Esophagus squamous epithelium (tissue), 5 donors: ENCODE results near the gene SEC14L1. TPM values are rescaled to one million over a fixed set of nuclear protein-coding genes. Genes with fewer than 3 reads are reported as not detected.
A peak's percentile ranks its signal among the peaks of the same experiment; 100 is the strongest.

ENCODE experiments used
- DNase-seq: peaks from one replicate; lab custom pipeline; 2025; lab: John Stamatoyannopoulos, UW
- H3K27ac ChIP-seq, 4 donors: fragments of 200-600 bp; sonication (generic); one replicate each; pipeline ENCODE4 v1.5.1; 2016 to 2019; ENCODE audit warnings: mild to moderate bottlenecking in 1 of 4
- H3K27me3 ChIP-seq, 4 donors: fragments of 200-600 bp; sonication (generic); 1 replicate in 3 of 4; 2 replicates in 1 of 4; pipeline versions ENCODE4 v1.5.1 to v1.6.0; 2017 to 2021; ENCODE audit warnings: antibody characterized with exemption in 1 of 4
- H3K36me3 ChIP-seq, 3 donors: fragments of 200-600 bp; sonication (generic); one replicate each; pipeline ENCODE4 v1.5.1; 2016 to 2019
- H3K4me1 ChIP-seq, 3 donors: fragments of 200-600 bp; sonication (generic); one replicate each; pipeline ENCODE4 v1.5.1; 2017 to 2019
- H3K4me3 ChIP-seq, 4 donors: fragments of 200-600 bp; sonication (generic); 1 replicate in 3 of 4; 2 replicates in 1 of 4; pipeline ENCODE4 v1.5.1; 2016 to 2019; ENCODE audit warnings: mild to moderate bottlenecking in 2 of 4, moderate library complexity in 1 of 4
- H3K9me3 ChIP-seq, 3 donors: fragments of 200-600 bp; sonication (generic); one replicate each; pipeline ENCODE4 v1.5.1; 2016 to 2019
- POLR2A ChIP-seq, 4 donors: fragments of 450-650 bp; IDR thresholded peaks; one replicate each; pipeline ENCODE4 v1.6.1; 2017; ENCODE audit warnings: antibody characterized with exemption in 4 of 4, mild to moderate bottlenecking in 4 of 4, moderate library complexity in 3 of 4
- WGBS, 2 donors: methylation state at CpG; one replicate each; pipeline ENCODE4 v1.1.5; 2018; 5-methylcytosine and 5-hydroxymethylcytosine counted together
- intact Hi-C: fragments of 100-400 bp; cut with DNase I; formaldehyde crosslinking; loops from one replicate; pipeline ENCODE4 v1.15.0; 2022
- total RNA-seq, 4 donors: library from RNA; depleted of rRNA; stranded (reverse); fragments of >200 nt; gene quantifications; one replicate each; pipeline ENCODE4 v1.1.0, GENCODE V29; 2016
- TF ChIP-seq, protein P1 (sequence below), 6 experiments: fragments of 450-650 bp in 4 of 6; fragments of 200-600 bp in 2 of 6; sonication (generic) in 2 of 6; IDR thresholded peaks; one replicate each; pipeline ENCODE4 v1.5.1; 2016 to 2019; ENCODE audit warnings: antibody characterized with exemption in 6 of 6, mild to moderate bottlenecking in 4 of 6, moderate library complexity in 4 of 6
- donor health status: DM: yes; HTN: yes; CAD: no.

The SEC14L1 gene
- total RNA-seq, 4 donors from 2014 or later = 27.3 to 39.2 (median 32.8) TPM

DNA sequence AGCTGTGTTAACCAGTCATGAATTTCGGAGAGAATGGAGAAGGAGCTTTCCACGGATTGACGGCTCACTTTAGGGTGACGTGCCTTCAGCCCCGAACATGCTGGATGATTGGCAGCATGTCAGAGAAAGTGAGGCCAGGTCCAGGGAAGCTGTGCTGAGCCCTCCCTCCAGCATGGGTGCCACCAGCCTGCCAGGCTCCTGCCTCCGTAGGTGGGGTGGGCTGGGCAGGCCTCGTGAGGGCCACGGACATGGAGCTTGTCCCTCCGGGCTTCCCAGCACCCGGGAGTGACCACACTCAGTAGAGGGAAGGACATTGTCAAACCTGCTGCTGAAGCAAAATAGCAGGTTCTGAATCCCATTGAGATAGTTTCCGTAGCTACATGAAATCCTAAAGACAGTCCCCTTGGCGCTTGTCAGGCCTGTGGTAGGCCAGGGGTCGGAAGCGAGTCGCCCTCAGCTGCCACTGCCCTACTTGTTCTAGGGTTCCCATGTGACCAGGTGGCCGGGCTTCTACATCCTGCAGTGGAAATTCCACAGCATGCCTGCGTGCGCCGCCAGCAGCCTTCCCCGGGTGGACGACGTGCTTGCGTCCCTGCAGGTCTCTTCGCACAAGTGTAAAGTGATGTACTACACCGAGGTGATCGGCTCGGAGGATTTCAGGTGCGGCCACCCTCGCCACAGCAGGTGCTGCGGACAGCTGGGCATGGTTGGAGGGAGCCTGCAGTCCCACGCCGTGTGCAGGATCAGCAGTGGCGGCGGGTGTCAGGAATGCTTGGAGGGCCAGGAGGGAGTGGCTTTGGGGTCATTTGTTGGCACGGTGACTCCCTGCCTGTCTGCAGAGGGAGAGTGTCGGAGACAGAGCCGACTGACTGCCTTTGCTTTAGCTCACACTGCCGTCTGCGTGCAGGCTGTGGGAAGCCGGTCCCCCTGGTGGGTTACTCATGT lies 72.3 kb downstream of the SEC14L1 start:
- H3K36me3 ChIP-seq = peaks cover 28 to 98% (median 53%) of the 10 kb centered on the region in 3 donors
- no peak overlapping the region for H3K4me3 ChIP-seq
- H3K9me3 ChIP-seq = no peaks in the 10 kb centered on the region
- H3K4me1 ChIP-seq = peaks cover 0 to 32% (median 0%) of the 10 kb centered on the region in 3 donors
- TF ChIP-seq, protein P1, sequence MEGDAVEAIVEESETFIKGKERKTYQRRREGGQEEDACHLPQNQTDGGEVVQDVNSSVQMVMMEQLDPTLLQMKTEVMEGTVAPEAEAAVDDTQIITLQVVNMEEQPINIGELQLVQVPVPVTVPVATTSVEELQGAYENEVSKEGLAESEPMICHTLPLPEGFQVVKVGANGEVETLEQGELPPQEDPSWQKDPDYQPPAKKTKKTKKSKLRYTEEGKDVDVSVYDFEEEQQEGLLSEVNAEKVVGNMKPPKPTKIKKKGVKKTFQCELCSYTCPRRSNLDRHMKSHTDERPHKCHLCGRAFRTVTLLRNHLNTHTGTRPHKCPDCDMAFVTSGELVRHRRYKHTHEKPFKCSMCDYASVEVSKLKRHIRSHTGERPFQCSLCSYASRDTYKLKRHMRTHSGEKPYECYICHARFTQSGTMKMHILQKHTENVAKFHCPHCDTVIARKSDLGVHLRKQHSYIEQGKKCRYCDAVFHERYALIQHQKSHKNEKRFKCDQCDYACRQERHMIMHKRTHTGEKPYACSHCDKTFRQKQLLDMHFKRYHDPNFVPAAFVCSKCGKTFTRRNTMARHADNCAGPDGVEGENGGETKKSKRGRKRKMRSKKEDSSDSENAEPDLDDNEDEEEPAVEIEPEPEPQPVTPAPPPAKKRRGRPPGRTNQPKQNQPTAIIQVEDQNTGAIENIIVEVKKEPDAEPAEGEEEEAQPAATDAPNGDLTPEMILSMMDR (IDR thresholded peaks at IDR 0.05) = no peak
- TF ChIP-seq POLR2A (IDR thresholded peaks at IDR 0.05) = no peak
- 88% methylated on average over 14 to 27 of the region's 40 CpGs for WGBS, 2 donors
- peak overlapping the region in 2 of 4 donors; percentile 26 to 60 for H3K27ac ChIP-seq
- intact Hi-C loops = no loop called here
- no peak for DNase-seq
- no peaks in the 10 kb centered on the region for H3K27me3 ChIP-seq

DNA sequence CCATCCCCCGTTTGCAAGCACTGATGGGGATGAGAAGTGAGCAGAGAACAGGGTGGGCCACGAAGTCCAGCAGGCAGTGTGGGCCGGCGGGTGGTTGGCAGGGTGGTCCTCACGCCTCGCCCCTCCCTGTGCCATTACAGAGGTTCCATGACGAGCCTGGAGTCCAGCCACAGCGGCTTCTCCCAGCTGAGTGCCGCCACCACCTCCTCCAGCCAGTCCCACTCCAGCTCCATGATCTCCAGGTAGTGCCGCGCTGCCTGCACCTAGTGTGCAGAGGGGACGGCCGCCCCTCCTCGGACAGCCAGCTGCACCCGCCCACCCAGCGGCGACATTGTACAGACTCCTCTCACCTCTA lies 73.0 kb downstream of the SEC14L1 start:
- TF ChIP-seq, protein P1 (IDR thresholded peaks at IDR 0.05) = no peak
- TF ChIP-seq POLR2A (IDR thresholded peaks at IDR 0.05) = no peak
- no peak for DNase-seq
- Histone ChIP-seq H3K36me3 (peaks cover 28 to 97% (median 54%) of the 10 kb centered on the region in 3 donors), H3K4me3 (no peak overlapping the region), H3K9me3 (no peaks in the 10 kb centered on the region), H3K4me1 (peaks cover 0 to 25% (median 0%) of the 10 kb centered on the region in 3 donors), H3K27ac (peak overlapping the region in 1 of 4 donors; percentile 60), H3K27me3 (no peaks in the 10 kb centered on the region)
- intact Hi-C loops = no loop called here
- WGBS, 2 donors = 87 to 90% methylated on average over 2 to 7 of the region's 17 CpGs

DNA sequence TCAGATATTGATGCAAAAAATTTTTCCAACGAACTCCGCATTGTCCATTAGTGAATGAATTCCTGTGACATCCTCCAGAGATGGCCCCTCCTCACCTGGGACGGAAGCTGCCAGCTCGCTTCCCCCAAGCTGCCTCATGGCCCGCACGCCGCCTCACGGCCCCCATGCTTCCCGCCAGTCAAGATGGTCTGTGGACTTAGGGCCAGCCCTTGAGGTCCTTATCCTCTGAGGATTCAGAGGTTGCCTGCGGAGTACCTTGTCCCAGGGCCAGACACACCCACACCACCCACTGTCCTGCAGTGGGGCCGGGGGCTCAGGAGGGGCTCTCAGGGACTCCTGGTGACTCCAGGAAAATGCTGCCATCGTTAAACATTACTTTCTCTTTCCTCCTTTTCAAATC lies 73.6 kb downstream of the SEC14L1 start:
- intact Hi-C loops = no loop called here
- H3K9me3 ChIP-seq = no peaks in the 10 kb centered on the region
- TF ChIP-seq POLR2A (IDR thresholded peaks at IDR 0.05) = no peak
- TF ChIP-seq, protein P1 (IDR thresholded peaks at IDR 0.05) = no peak
- H3K4me1 ChIP-seq = peaks cover 0 to 24% (median 0%) of the 10 kb centered on the region in 3 donors
- H3K36me3 ChIP-seq = peaks cover 28 to 95% (median 54%) of the 10 kb centered on the region in 3 donors
- no peak overlapping the region for H3K4me3 ChIP-seq
- H3K27me3 ChIP-seq = no peaks in the 10 kb centered on the region
- H3K27ac ChIP-seq = no peak overlapping the region
- no peak for DNase-seq
- WGBS, 2 donors = 91 to 94% methylated on average over 7 to 12 of the region's 12 CpGs

DNA sequence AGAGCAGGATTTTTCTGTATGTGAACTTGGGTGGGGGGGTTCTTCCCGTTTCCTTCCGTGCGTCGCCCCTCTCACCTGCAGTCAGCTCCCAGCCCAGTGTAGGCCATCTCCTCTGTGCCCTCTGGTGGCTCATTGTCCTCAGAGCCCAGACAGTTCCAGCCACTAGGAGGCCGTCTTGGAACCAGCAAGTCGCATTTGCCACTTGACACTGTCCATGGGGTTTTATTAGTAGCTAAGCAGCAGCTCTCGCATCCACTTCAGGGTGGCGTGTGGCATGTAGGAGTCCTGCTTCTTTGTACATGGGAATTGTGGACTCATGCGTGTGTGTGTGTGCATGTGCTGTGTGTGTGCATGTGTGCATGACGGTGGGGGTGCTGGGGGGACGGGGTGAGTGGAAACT lies 74.0 kb downstream of the SEC14L1 start:
- Histone ChIP-seq H3K27me3 (no peaks in the 10 kb centered on the region), H3K27ac (no peak overlapping the region), H3K36me3 (peaks cover 28 to 91% (median 50%) of the 10 kb centered on the region in 3 donors), H3K4me1 (peaks cover 0 to 23% (median 0%) of the 10 kb centered on the region in 3 donors), H3K4me3 (no peak overlapping the region), H3K9me3 (no peaks in the 10 kb centered on the region)
- no peak for DNase-seq
- WGBS, 2 donors = 85 to 86% methylated on average over 9 to 11 of the region's 11 CpGs
- intact Hi-C loops = no loop called here
- no peak for TF ChIP-seq POLR2A (IDR thresholded peaks at IDR 0.05)
- TF ChIP-seq, protein P1 (IDR thresholded peaks at IDR 0.05) = peak in 4 of 6 experiments; percentile 20 to 68 (median 38)

DNA sequence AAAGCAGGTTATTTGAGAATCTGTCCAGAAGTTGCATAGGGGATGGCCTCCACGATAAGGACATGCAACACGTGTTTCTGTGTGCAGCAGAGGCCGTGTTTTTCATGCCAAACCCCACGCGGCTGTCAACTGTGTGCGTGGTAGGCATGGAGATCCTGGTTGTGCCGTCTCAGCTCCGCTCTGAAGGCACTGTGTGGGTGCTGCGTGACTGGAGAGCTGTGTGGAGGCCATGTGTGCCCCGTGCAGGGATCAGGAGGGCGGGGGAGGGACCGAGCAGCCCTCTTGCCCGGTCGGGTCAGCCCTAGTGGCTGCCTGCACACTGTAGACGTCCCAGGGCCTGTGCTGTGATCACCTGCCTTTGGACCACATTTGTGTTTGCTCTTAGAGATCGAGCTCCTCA lies 74.5 kb downstream of the SEC14L1 start:
- Histone ChIP-seq H3K4me3 (no peak overlapping the region), H3K36me3 (peaks cover 24 to 86% (median 44%) of the 10 kb centered on the region in 3 donors), H3K4me1 (peaks cover 0 to 17% (median 0%) of the 10 kb centered on the region in 3 donors), H3K9me3 (no peaks in the 10 kb centered on the region), H3K27ac (no peak overlapping the region), H3K27me3 (no peaks in the 10 kb centered on the region)
- WGBS, 2 donors = 88 to 92% methylated on average over 4 to 15 of the region's 16 CpGs
- intact Hi-C loops = no loop called here
- DNase-seq = no peak
- TF ChIP-seq, protein P1 (IDR thresholded peaks at IDR 0.05) = no peak
- no peak for TF ChIP-seq POLR2A (IDR thresholded peaks at IDR 0.05)
